Measurements from ENCODE around the gene TNNI2. TPM values are rescaled to one million over a fixed set of nuclear protein-coding genes. Genes with fewer than 3 reads are reported as not detected.

The TNNI2 gene
- total RNA-seq = 1 to 10 TPM; 2.3 to 8.6 (median 5.2) TPM
- polyA plus RNA-seq = 10 to 100 TPM in 2 of 3 donors, 1 to 10 TPM in 1; 7.3 to 21.8 (median 13.0) TPM
- long read RNA-seq, donor 1, partial matches to known transcripts = 0 of 1 reads
- long read RNA-seq, donor 1, other reads (novel, unspliced or antisense) = 0 of 1 reads
- long read RNA-seq, donor 2 = 0 reads

DNA sequence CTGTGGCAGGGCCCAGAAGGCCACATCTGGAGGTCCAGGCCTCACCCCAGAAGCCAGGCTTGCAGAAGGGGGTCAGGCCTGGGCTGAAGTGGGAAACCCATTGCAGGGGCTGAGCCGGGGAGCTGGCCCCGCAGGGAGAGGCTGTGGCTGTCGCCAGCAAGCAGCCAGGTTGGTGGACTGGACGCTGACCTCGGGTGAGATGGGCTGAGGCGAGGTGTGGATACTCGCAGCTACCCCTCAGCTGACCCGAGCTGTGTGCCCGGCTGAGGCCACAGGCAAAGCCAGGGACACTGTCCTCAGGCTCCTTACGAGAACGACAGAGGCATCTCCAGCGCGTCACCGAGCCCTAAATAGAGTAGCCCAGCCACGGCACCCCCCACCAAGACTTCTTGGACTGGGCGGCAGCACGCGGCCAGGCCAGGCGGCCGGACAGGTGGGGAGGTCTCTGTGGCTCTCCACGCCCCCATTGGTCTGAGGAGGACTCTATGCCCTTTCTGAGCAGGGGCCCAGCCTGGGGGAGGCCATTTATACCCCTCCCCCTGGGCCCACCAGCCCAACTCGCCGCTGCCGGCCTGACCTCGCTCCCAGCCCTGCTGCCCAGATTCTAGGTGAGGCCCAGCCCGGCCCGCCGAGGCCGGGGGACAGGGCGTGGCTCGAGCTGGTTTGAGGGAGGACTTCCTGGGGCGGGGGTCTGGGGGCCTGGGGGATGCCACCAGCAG lies at the start of gene TNNI2:
Gene TNNI2, plus strand, starts transcription at position 556 of the 719 bp plus-strand sequence. CDS start 716 bp downstream, outside the sequence.
- no peaks in the 10 kb centered on the region for H3K27me3 ChIP-seq (replicated peaks in 1 of 7)
- intact Hi-C loops (cut with DNase I; ENCODE audit: low total_unique reads) = loop anchor here (5.0 kb wide), 1 partner anchor 314 kb away; no protein-coding TSS in a partner anchor
- H3K27ac ChIP-seq = peak within 1 kb of the TSS; percentile 29 to 94 (median 88)
- H3K4me1 ChIP-seq = peaks cover 25 to 67% (median 65%) of the 10 kb centered on the region in 6 donors
- peak; percentile 86 for DNase-seq
- H3K36me3 ChIP-seq = no peaks in the 10 kb centered on the region
- peak within 1 kb of the TSS in 2 of 8 donors; percentile 29 to 67 for H3K4me3 ChIP-seq
- WGBS, 5 donors = 85 to 92% (median 89%) methylated on average over 13 to 32 of the region's 32 CpGs
- TF ChIP-seq POLR2A (IDR thresholded peaks at IDR 0.05) (no peak), CTCF (IDR thresholded peaks at IDR 0.05 in 8 of 11, conservative IDR thresholded peaks at IDR 0.05 in 3 of 11) (no peak), POLR2AphosphoS5 (IDR thresholded peaks at IDR 0.05) (no peak)
- no peaks in the 10 kb centered on the region for H3K9me3 ChIP-seq

GRCh38 chr11:1791912-1792311 lies 46.9 kb upstream of the TNNI2 start:
- no peaks in the 10 kb centered on the region for H3K36me3 ChIP-seq
- intact Hi-C loops (cut with DNase I; ENCODE audit: low total_unique reads) = no loop called here
- no peak overlapping the region for H3K27ac ChIP-seq
- no peak overlapping the region for H3K4me3 ChIP-seq
- 86 to 94% (median 90%) methylated on average over 6 of the region's 6 CpGs for WGBS, 5 donors
- H3K9me3 ChIP-seq = peaks cover 0 to 8% (median 0%) of the 10 kb centered on the region in 8 donors
- H3K4me1 ChIP-seq = peaks cover 0 to 10% (median 2%) of the 10 kb centered on the region in 6 donors
- no peak for DNase-seq
- H3K27me3 ChIP-seq (replicated peaks in 1 of 7) = no peaks in the 10 kb centered on the region
- no peak for TF ChIP-seq POLR2AphosphoS5 (IDR thresholded peaks at IDR 0.05)
- TF ChIP-seq POLR2A (IDR thresholded peaks at IDR 0.05) = no peak
- TF ChIP-seq CTCF (IDR thresholded peaks at IDR 0.05 in 8 of 11, conservative IDR thresholded peaks at IDR 0.05 in 3 of 11) = no peak

GRCh38 chr11:1792461-1792860 lies 46.3 kb upstream of the TNNI2 start:
- WGBS, 5 donors = 41 to 63% (median 50%) methylated on average over 12 of the region's 12 CpGs
- Histone ChIP-seq H3K27ac (peak overlapping the region in 4 of 8 donors; percentile 13 to 54 (median 24)), H3K36me3 (no peaks in the 10 kb centered on the region), H3K4me1 (peaks cover 0 to 10% (median 2%) of the 10 kb centered on the region in 6 donors), H3K9me3 (peaks cover 0 to 8% (median 0%) of the 10 kb centered on the region in 8 donors), H3K4me3 (no peak overlapping the region), H3K27me3 (replicated peaks in 1 of 7) (peaks cover 0 to 2% (median 0%) of the 10 kb centered on the region in 7 donors)
- TF ChIP-seq CTCF (IDR thresholded peaks at IDR 0.05 in 8 of 11, conservative IDR thresholded peaks at IDR 0.05 in 3 of 11) (no peak), POLR2A (IDR thresholded peaks at IDR 0.05) (no peak), POLR2AphosphoS5 (IDR thresholded peaks at IDR 0.05) (no peak)
- intact Hi-C loops (cut with DNase I; ENCODE audit: low total_unique reads) = no loop called here
- no peak for DNase-seq

DNA sequence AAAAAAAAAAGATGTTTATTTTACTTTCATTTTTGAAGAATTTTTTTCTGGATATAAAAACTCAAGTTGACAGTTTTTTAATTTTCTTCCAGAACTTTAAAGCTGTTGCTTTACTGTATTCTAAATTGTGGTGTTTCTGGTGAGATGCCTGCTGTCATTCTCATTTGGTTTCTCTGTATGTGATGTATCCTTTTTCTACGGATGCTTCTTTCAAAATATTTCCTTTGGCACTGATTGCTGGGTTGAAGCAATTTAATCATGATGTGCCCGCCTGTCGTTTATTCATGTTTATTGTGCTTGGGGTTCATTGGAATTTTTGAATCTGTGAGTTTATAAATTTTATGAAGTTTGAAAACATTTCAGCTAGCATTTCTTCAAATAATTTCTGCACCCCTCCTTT lies 45.7 kb upstream of the TNNI2 start:
- Histone ChIP-seq H3K36me3 (no peaks in the 10 kb centered on the region), H3K27ac (peak overlapping the region in 3 of 8 donors; percentile 23 to 54 (median 25)), H3K4me1 (peaks cover 0 to 10% (median 2%) of the 10 kb centered on the region in 6 donors), H3K27me3 (replicated peaks in 1 of 7) (peaks cover 0 to 7% (median 0%) of the 10 kb centered on the region in 7 donors), H3K9me3 (peaks cover 0 to 8% (median 0%) of the 10 kb centered on the region in 8 donors), H3K4me3 (no peak overlapping the region)
- no peak for TF ChIP-seq POLR2AphosphoS5 (IDR thresholded peaks at IDR 0.05)
- no peak for TF ChIP-seq POLR2A (IDR thresholded peaks at IDR 0.05)
- TF ChIP-seq CTCF (IDR thresholded peaks at IDR 0.05 in 8 of 11, conservative IDR thresholded peaks at IDR 0.05 in 3 of 11) = no peak
- intact Hi-C loops (cut with DNase I; ENCODE audit: low total_unique reads) = no loop called here
- no peak for DNase-seq
- WGBS, 5 donors = 50 to 89% (median 68%) methylated on average over 3 of the region's 3 CpGs

Measured in spleen (tissue), 13 donors.